GM03348 (cell line): ENCODE data around the gene LIMK2.
"Not testable (repeated sequence)": the region's sequence is repeated elsewhere in the genome, so short reads cannot be mapped to it uniquely, and the experiment has no call there.

Source experiments
- DNase-seq: peaks from one replicate; pipeline ENCODE4 v3.0.0; 2012; ENCODE audit warnings: low spot score

Gene LIMK2

GRCh38 chr22:31211862-31212730, at the start of gene LIMK2:
TSS of gene LIMK2 (plus strand) at chr22:31212298. CDS start at chr22:31212409, 111 bp downstream.
- DNase-seq, result peak; percentile 97

- no peak for DNase-seq
These were observed 41.1 kb upstream of the LIMK2 start for GRCh38 chr22:31170971-31171370.

GRCh38 chr22:31171734-31172133, 40.4 kb upstream of the LIMK2 start:
- not testable (repeated sequence) for DNase-seq

- DNase-seq, result peak; percentile 80
These were observed 38.5 kb upstream of the LIMK2 start for GRCh38 chr22:31173386-31174145.

- no peak for DNase-seq
These were observed 35.2 kb upstream of the LIMK2 start for GRCh38 chr22:31176923-31177322.

GRCh38 chr22:31177420-31178162, 34.5 kb upstream of the LIMK2 start:
- peak; percentile 88 for DNase-seq

GRCh38 chr22:31178859-31179258, 33.2 kb upstream of the LIMK2 start:
- DNase-seq, result no peak

GRCh38 chr22:31179345-31179744, 32.8 kb upstream of the LIMK2 start:
- peak; percentile 67 for DNase-seq

GRCh38 chr22:31184015-31184414, 28.1 kb upstream of the LIMK2 start:
- DNase-seq, result no peak

- DNase-seq, result no peak
These were observed 27.0 kb upstream of the LIMK2 start for GRCh38 chr22:31185056-31185455.

- no peak for DNase-seq
These were observed 24.5 kb upstream of the LIMK2 start for GRCh38 chr22:31187627-31188026.

GRCh38 chr22:31192513-31192912, 19.6 kb upstream of the LIMK2 start:
- DNase-seq, result peak; percentile 36

GRCh38 chr22:31193092-31193491, 19.0 kb upstream of the LIMK2 start:
- no peak for DNase-seq

GRCh38 chr22:31194681-31195080, 17.4 kb upstream of the LIMK2 start:
- not testable (repeated sequence) for DNase-seq

- no peak for DNase-seq
These were observed 12.9 kb upstream of the LIMK2 start for GRCh38 chr22:31199187-31199586.

- not testable (repeated sequence) for DNase-seq
These were observed 7.6 kb upstream of the LIMK2 start for GRCh38 chr22:31204352-31204984.

GRCh38 chr22:31205059-31205458, 7.0 kb upstream of the LIMK2 start:
- not testable (repeated sequence) for DNase-seq

- DNase-seq, result not testable (repeated sequence)
These were observed 5.6 kb upstream of the LIMK2 start for GRCh38 chr22:31206460-31206859.

- DNase-seq, result no peak
These were observed 5.0 kb upstream of the LIMK2 start for GRCh38 chr22:31206896-31207687.

- peak; percentile 58 for DNase-seq
These were observed 1.3 kb upstream of the LIMK2 start for GRCh38 chr22:31210556-31211421.
